ENCODE measurements around the gene SNX21.

- TF ChIP-seq POLR2AphosphoS5 (IDR thresholded peaks at IDR 0.05) = no peak
- TF ChIP-seq CTCF (IDR thresholded peaks at IDR 0.05) = no peak
These were observed 5.9 kb upstream of the SNX21 start for GRCh38 chr20:45827712-45828111.
